Endothelial cell of umbilical vein (primary cell): Measurements from ENCODE around the gene YDJC. TPM values are rescaled to one million over a fixed set of nuclear protein-coding genes. Genes with fewer than 3 reads are reported as not detected.

Experiments used
- BruUV-seq: library from RNA; stranded (reverse); fragments of 400-500 nt; replicated peaks from 2 replicates; lab custom pipeline; 2021; lab: Mats Ljungman, UMichigan
- CTCF ChIA-PET: fragments of 300-600, 350-600 bp; sonication (Branson Sonifier 250); formaldehyde crosslinking; loops from one replicate; lab custom pipeline; 2021; ENCODE audit warnings: antibody characterized with exemption, inconsistent platforms; lab: Charles Lee
- POLR2A ChIA-PET: fragments of 300-600, 350-600 bp; sonication (Branson Sonifier 250); formaldehyde crosslinking; loops from one replicate; lab custom pipeline; 2021; ENCODE audit warnings: antibody characterized with exemption, inconsistent platforms; lab: Charles Lee
- DNase-seq: peaks from one replicate; pipeline ENCODE4 v3.0.0-alpha.2; 2011; ENCODE audit warnings: low read depth, low spot score
- FAIRE-seq: peaks from 2 replicates; lab custom pipeline; 2011; peaks lifted over from hg19 to GRCh38; lab: Jason Lieb, UNC
- H2AFZ ChIP-seq: 2 replicates; pipeline ENCODE4 v1.6.0; 2012; ENCODE audit warnings: low read depth, low read length, control low read depth, inconsistent platforms
- H3K27ac ChIP-seq: 2 replicates; pipeline ENCODE4 v1.5.1; 2011; ENCODE audit warnings: low read depth, mild to moderate bottlenecking, control low read depth, low read length, moderate library complexity; ENCODE audit not compliant: insufficient read depth
- H3K27me3 ChIP-seq, 2 experiments: 2 replicates each; pipeline versions ENCODE4 v1.6.0 to v1.6.1; 2011; ENCODE audit warnings: low read length in 2 of 2, mixed read lengths in 1 of 2; ENCODE audit not compliant: control insufficient read depth in 2 of 2, insufficient read depth in 2 of 2
- H3K36me3 ChIP-seq, 2 experiments: 2 replicates in 1 of 2; 3 replicates in 1 of 2; pipeline ENCODE4 v1.5.1; 2011; ENCODE audit warnings: low read length in 2 of 2, mild to moderate bottlenecking in 1 of 2, moderate library complexity in 1 of 2; ENCODE audit not compliant: control insufficient read depth in 2 of 2, insufficient read depth in 2 of 2; ENCODE audit errors: extremely low read depth in 1 of 2
- H3K4me1 ChIP-seq: 3 replicates; pipeline ENCODE4 v1.5.1; 2011; ENCODE audit warnings: mild to moderate bottlenecking, low read length; ENCODE audit not compliant: control insufficient read depth, insufficient read depth; ENCODE audit errors: extremely low read depth
- H3K4me2 ChIP-seq: 2 replicates; pipeline ENCODE4 v1.6.1; 2011; ENCODE audit warnings: low read length, control low read depth, mixed read lengths; ENCODE audit not compliant: insufficient read depth
- H3K4me3 ChIP-seq, 3 experiments: fragments of 200-600 bp in 1 of 3; sonication (generic), shearing (Covaris generic) in 1 of 3; replicated peaks in 1 of 3; 2 replicates each; pipeline ENCODE4 v1.5.1; 2011 to 2016; ENCODE audit warnings: control low read depth in 3 of 3, low read length in 3 of 3, mild to moderate bottlenecking in 2 of 3, inconsistent platforms in 1 of 3, low read depth in 1 of 3, moderate library complexity in 1 of 3; ENCODE audit not compliant: insufficient read depth in 1 of 3
- H3K79me2 ChIP-seq: 2 replicates; pipeline ENCODE4 v1.6.0; 2012; ENCODE audit warnings: low read length, inconsistent platforms; ENCODE audit not compliant: control insufficient read depth, insufficient read depth
- H3K9ac ChIP-seq: replicated peaks from 2 replicates; pipeline ENCODE3; 2011; ENCODE audit warnings: low read length, control low read depth; ENCODE audit not compliant: insufficient read depth; ENCODE audit errors: extremely low read depth
- H3K9me1 ChIP-seq: replicated peaks from 3 replicates; pipeline ENCODE4 v1.6.0; 2011; ENCODE audit warnings: mild to moderate bottlenecking, low read length; ENCODE audit not compliant: control insufficient read depth, insufficient read depth; ENCODE audit errors: extremely low read depth
- H3K9me3 ChIP-seq: replicated peaks from 2 replicates; pipeline ENCODE4 v1.5.1; 2012; ENCODE audit warnings: low read length, inconsistent platforms; ENCODE audit not compliant: control insufficient read depth, insufficient read depth
- H4K20me1 ChIP-seq: replicated peaks from 2 replicates; pipeline ENCODE3; 2011; ENCODE audit warnings: mild to moderate bottlenecking, low read length; ENCODE audit not compliant: control insufficient read depth, insufficient read depth; ENCODE audit errors: extremely low read depth
- GATA2 ChIP-seq: IDR thresholded peaks from 2 replicates; pipeline ENCODE4 v1.7.0; 2011; ENCODE audit warnings: low read depth, mild to moderate bottlenecking, moderate library complexity, mixed read lengths, low read length; ENCODE audit not compliant: insufficient read length, insufficient read depth
- JUN ChIP-seq: IDR thresholded peaks from 2 replicates; pipeline ENCODE4 v1.6.1; 2011; ENCODE audit warnings: borderline replicate concordance, low read depth; ENCODE audit not compliant: insufficient read length, insufficient read depth
- POLR2A ChIP-seq: IDR thresholded peaks from 2 replicates; pipeline ENCODE4 v1.6.1; 2012; ENCODE audit warnings: low read depth, mild to moderate bottlenecking, control low read depth, low read length
- POLR2AphosphoS5 ChIP-seq: IDR thresholded peaks from 2 replicates; pipeline ENCODE4 v1.6.1; 2012; ENCODE audit warnings: low read depth, mild to moderate bottlenecking, control low read depth, low read length, moderate library complexity; ENCODE audit not compliant: insufficient read depth
- dilution Hi-C: fragments of 300-500 bp; cut with MboI; formaldehyde crosslinking; loops from one replicate; pipeline ENCODE4 v1.15.0; 2019; ENCODE audit warnings: low sequenced_read_pairs; ENCODE audit not compliant: extremely low pct_ligation_motif_present
- intact Hi-C: fragments of 100-400 bp; cut with micrococcal nuclease; formaldehyde crosslinking; loops from one replicate; pipeline ENCODE4 v1.10.0; 2022
- polyA plus RNA-seq, 4 experiments: library from polyadenylated mRNA; depleted of rRNA in 3 of 4; stranded (reverse) in 3 of 4; unstranded in 1 of 4; fragments of >200 nt; gene quantifications; 2 replicates each; pipeline versions ENCODE4 v1.2.1 to v1.2.3, GENCODE V29; 2011 to 2012; ENCODE audit warnings: missing spikeins in 1 of 4
- total RNA-seq: library from RNA; stranded (reverse); gene quantifications from 2 replicates; pipeline ENCODE4 v1.2.3, GENCODE V29; 2021

YDJC gene
- total and polyA plus RNA-seq, 2 donors (not counting 3 experiments of a cell fraction or from before 2014, with no cell fraction given): 27.2 to 29.9 TPM

DNA sequence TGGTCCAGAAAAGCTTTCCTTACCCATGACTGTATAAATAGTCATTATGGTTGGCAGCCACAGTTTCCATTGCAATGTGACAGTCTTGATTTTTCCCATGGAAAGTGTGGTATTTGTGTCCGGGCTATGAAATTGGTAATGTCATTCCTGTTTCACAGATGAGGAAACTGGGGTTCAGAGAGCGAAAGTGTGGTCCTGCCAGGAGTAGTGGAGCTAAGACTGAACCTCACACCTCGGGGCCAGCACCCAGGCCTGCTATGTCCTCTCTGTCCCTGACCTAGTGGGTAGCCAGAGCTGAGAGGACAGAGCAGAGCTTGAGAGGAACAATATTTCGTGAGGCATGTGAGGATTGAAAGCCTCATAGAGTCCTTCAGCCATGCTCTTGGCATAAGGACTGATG lies 1.2 kb upstream of the YDJC start:
- no peak for DNase-seq
- Histone ChIP-seq H3K4me1 (no peaks in the 10 kb centered on the region), H3K36me3 (no peaks in the 10 kb centered on the region), H3K9me3 (no peaks in the 10 kb centered on the region), H3K27me3 (no peaks in the 10 kb centered on the region), H3K4me2 (no peak overlapping the region), H3K4me3 (no peak overlapping the region), H2AFZ (no peak overlapping the region), H4K20me1 (no peaks in the 10 kb centered on the region), H3K27ac (no peak overlapping the region), H3K9me1 (no peaks in the 10 kb centered on the region), H3K9ac (no peak overlapping the region), H3K79me2 (peaks cover 19% of the 10 kb centered on the region)
- no peak for TF ChIP-seq POLR2A
- ChIA-PET POLR2A (interaction anchor here (1.1 kb wide), 1 partner anchor 10 kb away, joined by 4 read pairs; no protein-coding TSS in a partner anchor), CTCF (interaction anchor here (1.3 to 1.7 kb wide), 2 partner anchors 11 to 15 kb away, joined by 15 to 24 read pairs; partner anchors contain the start of gene SDF2L1)
- dilution Hi-C loops (no loop called here), intact Hi-C loops (no loop called here)
- no peak for FAIRE-seq
- BruUV-seq: no TSS peak

GRCh38 chr22:21628386-21629254 lies 1.2 kb downstream of the YDJC start:
- Histone ChIP-seq H3K9me1 (no peaks in the 10 kb centered on the region), H3K27me3 (no peaks in the 10 kb centered on the region), H3K27ac (no peak overlapping the region), H4K20me1 (no peaks in the 10 kb centered on the region), H3K79me2 (peaks cover 22% of the 10 kb centered on the region), H3K9me3 (no peaks in the 10 kb centered on the region), H3K4me2 (peak overlapping the region; percentile 8), H3K4me1 (no peaks in the 10 kb centered on the region), H3K4me3 (peak overlapping the region in 2 of 3 experiments; percentile 63 to 94), H3K36me3 (peaks cover 0 to 4% of the 10 kb centered on the region in 2 experiments), H3K9ac (no peak overlapping the region), H2AFZ (no peak overlapping the region)
- intact Hi-C loops: loop anchor here (1.0 kb wide), 1 partner anchor 15 kb away; no protein-coding TSS in a partner anchor
- CTCF ChIA-PET: interaction anchor here (0.6 to 2.8 kb wide), 16 partner anchors 8 to 343 kb away, joined by 3 to 41 read pairs (median 4); partner anchors contain the start of gene SDF2L1
- TF ChIP-seq JUN: no peak
- no peak for TF ChIP-seq GATA2
- TF ChIP-seq POLR2AphosphoS5: no peak
- FAIRE-seq (no peak), DNase-seq (no peak)
- BruUV-seq: no TSS peak
- POLR2A ChIA-PET: interaction anchor here (0.6 kb wide), 1 partner anchor 1586 kb away, joined by 4 read pairs; no protein-coding TSS in a partner anchor
- dilution Hi-C loops: no loop called here
